Measurements from ENCODE around the gene RPRD1A. TPM values are rescaled to one million over a fixed set of nuclear protein-coding genes. Genes with fewer than 3 reads are reported as not detected.

Gene RPRD1A
- total and polyA plus RNA-seq, 9 of the 15 experiments (the other 6 are each of a cell fraction or from before 2014, with no cell fraction given): 30.2 to 142 (median 66.0) TPM

DNA sequence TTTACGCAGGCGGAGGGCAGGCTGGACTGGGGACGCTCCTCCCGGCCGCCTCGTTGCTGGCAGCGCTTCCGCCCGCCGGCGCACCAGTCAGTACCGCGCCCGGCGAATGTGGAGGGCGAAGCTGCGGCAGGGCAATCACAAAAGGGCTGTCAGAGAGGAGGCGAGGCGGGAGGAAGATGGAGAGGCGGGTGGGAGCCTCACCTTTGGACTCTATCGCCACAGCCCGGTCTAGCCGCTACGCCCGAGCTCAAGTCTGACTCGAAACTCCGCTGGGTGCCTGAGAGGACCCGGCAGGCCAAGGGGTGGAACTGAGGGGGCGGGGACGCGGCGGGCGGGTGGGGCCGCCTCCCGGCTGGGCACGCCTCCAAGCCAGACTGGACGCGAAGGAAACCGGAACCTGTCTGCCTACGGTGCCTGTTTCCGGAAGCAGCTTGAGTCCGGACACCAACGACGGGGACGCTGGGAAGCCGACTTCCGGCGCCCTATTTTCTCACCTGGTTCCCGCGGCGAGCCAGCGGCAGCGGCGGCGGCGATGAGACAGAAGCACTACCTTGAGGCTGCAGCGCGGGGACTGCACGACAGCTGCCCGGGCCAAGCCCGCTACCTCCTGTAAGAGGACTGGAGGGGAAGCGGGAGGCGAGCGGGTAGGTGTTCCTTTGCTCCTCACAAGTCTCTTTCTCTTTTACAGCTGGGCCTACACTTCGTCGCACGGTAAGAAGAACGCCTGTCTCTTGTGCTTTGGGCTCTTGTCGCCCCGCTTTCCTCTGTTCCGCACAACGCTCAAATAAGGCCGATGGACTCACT lies 95.0 kb downstream of the RPRD1A start, which contains the start of gene RMP24 (continued):
- TF ChIP-seq, protein P1, sequence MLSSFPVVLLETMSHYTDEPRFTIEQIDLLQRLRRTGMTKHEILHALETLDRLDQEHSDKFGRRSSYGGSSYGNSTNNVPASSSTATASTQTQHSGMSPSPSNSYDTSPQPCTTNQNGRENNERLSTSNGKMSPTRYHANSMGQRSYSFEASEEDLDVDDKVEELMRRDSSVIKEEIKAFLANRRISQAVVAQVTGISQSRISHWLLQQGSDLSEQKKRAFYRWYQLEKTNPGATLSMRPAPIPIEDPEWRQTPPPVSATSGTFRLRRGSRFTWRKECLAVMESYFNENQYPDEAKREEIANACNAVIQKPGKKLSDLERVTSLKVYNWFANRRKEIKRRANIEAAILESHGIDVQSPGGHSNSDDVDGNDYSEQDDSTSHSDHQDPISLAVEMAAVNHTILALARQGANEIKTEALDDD (IDR thresholded peaks at IDR 0.05): no peak
- TF ChIP-seq, protein P2, sequence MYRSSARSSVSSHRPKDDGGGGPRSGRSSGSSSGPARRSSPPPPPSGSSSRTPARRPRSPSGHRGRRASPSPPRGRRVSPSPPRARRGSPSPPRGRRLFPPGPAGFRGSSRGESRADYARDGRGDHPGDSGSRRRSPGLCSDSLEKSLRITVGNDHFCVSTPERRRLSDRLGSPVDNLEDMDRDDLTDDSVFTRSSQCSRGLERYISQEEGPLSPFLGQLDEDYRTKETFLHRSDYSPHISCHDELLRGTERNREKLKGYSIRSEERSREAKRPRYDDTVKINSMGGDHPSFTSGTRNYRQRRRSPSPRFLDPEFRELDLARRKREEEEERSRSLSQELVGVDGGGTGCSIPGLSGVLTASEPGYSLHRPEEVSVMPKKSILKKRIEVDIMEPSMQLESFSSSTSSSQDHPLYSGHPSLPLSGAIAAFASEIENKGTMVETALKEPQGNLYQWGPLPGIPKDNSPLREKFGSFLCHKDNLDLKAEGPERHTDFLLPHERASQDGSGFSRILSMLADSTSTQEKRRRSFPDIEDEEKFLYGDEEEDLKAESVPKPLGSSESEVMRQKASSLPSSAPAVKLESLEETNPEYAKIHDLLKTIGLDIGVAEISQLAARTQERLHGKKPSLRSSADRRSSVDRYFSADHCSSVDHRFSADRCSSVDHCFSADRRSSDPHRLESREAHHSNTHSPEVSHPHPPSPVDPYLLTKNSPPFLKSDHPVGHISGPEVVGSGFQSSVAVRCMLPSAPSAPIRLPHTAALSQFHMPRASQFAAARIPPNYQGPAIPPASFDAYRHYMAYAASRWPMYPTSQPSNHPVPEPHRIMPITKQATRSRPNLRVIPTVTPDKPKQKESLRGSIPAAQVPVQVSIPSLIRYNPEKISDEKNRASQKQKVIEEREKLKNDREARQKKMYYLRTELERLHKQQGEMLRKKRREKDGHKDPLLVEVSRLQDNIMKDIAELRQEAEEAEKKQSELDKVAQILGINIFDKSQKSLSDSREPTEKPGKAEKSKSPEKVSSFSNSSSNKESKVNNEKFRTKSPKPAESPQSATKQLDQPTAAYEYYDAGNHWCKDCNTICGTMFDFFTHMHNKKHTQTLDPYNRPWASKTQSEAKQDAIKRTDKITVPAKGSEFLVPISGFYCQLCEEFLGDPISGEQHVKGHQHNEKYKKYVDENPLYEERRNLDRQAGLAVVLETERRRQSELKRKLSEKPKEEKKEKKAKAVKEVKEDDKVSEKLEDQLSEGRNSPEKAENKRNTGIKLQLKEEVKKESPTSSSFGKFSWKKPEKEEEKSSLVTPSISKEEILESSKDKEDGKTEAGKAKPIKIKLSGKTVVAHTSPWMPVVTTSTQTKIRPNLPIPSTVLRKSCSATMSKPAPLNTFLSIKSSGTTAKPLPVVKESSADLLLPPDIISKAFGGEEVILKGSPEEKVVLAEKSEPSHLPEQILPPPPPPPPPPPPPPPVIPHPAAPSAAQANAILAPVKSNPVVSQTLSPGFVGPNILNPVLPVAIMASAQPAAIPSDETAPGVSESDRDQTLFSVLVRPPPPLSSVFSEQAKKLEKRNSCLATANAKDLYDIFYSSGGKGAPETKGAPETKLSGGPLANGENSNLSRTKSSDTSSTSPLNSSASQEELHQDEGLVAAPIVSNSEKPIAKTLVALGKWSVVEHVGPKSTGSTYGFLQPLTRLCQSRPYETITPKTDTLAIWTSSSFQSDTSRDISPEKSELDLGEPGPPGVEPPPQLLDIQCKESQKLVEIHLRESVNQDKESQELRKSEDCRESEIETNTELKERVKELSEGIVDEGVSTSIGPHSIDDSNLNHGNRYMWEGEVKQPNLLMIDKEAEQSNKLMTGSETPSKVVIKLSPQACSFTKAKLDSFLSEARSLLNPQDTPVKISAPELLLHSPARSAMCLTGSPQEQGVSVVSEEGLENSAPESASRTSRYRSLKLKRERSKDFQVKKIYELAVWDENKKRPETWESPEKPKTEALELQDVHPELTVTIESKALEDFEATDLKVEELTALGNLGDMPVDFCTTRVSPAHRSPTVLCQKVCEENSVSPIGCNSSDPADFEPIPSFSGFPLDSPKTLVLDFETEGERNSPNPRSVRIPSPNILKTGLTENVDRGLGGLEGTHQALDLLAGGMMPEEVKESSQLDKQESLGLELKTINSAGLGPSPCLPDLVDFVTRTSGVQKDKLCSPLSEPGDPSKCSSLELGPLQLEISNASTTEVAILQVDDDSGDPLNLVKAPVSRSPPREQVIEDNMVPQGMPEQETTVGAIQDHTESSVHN (IDR thresholded peaks at IDR 0.05; ENCODE audit: borderline replicate concordance in 1 of 2, low read depth in 1 of 2): no peak
- TF ChIP-seq CBX1 (IDR thresholded peaks at IDR 0.05; ENCODE audit: low read depth) (peak; percentile 75; the same call in 1 of the 2 replicates), HMGN3 (IDR thresholded peaks at IDR 0.05; ENCODE audit: borderline replicate concordance, extremely low read depth, insufficient read length, low read depth, low read length) (peak; percentile 84), TBP (optimal IDR thresholded peaks at IDR 0.05; ENCODE audit: low read depth, low read length) (peak; percentile 93), RNF2 (IDR thresholded peaks at IDR 0.05) (peak; percentile 72), SAFB2 (IDR thresholded peaks at IDR 0.05; ENCODE audit: borderline replicate concordance, low read depth, low read length, severe bottlenecking) (no peak), HNRNPL (IDR thresholded peaks at IDR 0.05; ENCODE audit: low read depth, low read length) (no peak), HDAC1 (IDR thresholded peaks at IDR 0.05) (peak in 1 of 2 experiments; percentile 57; a peak in 2 of 4 replicates), JUND (IDR thresholded peaks at IDR 0.05; ENCODE audit: borderline replicate concordance, low read depth, low read length) (peak; percentile 80), JUND (tag; IDR thresholded peaks at IDR 0.05; ENCODE audit: borderline replicate concordance, low read depth, low read length) (peak; percentile 45; the same call in 1 of the 3 replicates), NR2C1 (IDR thresholded peaks at IDR 0.05) (no peak), NR2C1 (tag; IDR thresholded peaks at IDR 0.05) (peak; percentile 66)
- TF ChIP-seq, protein P3, sequence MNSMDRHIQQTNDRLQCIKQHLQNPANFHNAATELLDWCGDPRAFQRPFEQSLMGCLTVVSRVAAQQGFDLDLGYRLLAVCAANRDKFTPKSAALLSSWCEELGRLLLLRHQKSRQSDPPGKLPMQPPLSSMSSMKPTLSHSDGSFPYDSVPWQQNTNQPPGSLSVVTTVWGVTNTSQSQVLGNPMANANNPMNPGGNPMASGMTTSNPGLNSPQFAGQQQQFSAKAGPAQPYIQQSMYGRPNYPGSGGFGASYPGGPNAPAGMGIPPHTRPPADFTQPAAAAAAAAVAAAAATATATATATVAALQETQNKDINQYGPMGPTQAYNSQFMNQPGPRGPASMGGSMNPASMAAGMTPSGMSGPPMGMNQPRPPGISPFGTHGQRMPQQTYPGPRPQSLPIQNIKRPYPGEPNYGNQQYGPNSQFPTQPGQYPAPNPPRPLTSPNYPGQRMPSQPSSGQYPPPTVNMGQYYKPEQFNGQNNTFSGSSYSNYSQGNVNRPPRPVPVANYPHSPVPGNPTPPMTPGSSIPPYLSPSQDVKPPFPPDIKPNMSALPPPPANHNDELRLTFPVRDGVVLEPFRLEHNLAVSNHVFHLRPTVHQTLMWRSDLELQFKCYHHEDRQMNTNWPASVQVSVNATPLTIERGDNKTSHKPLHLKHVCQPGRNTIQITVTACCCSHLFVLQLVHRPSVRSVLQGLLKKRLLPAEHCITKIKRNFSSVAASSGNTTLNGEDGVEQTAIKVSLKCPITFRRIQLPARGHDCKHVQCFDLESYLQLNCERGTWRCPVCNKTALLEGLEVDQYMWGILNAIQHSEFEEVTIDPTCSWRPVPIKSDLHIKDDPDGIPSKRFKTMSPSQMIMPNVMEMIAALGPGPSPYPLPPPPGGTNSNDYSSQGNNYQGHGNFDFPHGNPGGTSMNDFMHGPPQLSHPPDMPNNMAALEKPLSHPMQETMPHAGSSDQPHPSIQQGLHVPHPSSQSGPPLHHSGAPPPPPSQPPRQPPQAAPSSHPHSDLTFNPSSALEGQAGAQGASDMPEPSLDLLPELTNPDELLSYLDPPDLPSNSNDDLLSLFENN (IDR thresholded peaks at IDR 0.05; ENCODE audit: low read depth in 2 of 2, low read length in 2 of 2): peak in 1 of 2 experiments; percentile 79; a peak in 2 of 4 replicates
